AG04450 (cell line): ENCODE results near the gene BNC1. TPM values are rescaled to one million over a fixed set of nuclear protein-coding genes. Genes with fewer than 3 reads are reported as not detected.

Experiments
- CTCF ChIA-PET: fragments of 300-600, 350-600 bp; formaldehyde crosslinking; extraction: SDS; loops from one replicate; lab custom pipeline; 2022; ENCODE audit warnings: antibody characterized with exemption, inconsistent platforms; lab: Charles Lee
- POLR2A ChIA-PET: fragments of 350-600 bp; formaldehyde crosslinking; extraction: SDS; loops from one replicate; lab custom pipeline; 2021; ENCODE audit warnings: antibody characterized with exemption, inconsistent platforms; lab: Yijun Ruan, JAX
- DNase-seq: peaks from one replicate; pipeline ENCODE4 v3.0.0-alpha.2; 2011; ENCODE audit warnings: low read depth, low spot score
- H3K27ac ChIP-seq: one replicate; pipeline ENCODE4 v1.5.1; 2012; ENCODE audit warnings: low read depth, low read length, control low read depth
- H3K27me3 ChIP-seq: one replicate; pipeline ENCODE4 v1.6.0; 2012; ENCODE audit warnings: low read length; ENCODE audit not compliant: control insufficient read depth, insufficient read depth
- H3K4me3 ChIP-seq: 2 replicates; pipeline ENCODE4 v1.5.1; 2011; ENCODE audit warnings: mild to moderate bottlenecking, low read depth, low read length, control low read depth
- H3K9me3 ChIP-seq: 2 replicates; pipeline ENCODE4 v1.5.1; 2012; ENCODE audit warnings: low read length; ENCODE audit not compliant: control insufficient read depth, insufficient read depth
- CTCF ChIP-seq: IDR thresholded peaks from 2 replicates; pipeline ENCODE4 v1.5.1; 2011; ENCODE audit warnings: low read depth, low read length, control low read depth, inconsistent platforms
- polyA plus RNA-seq: library from polyadenylated mRNA; depleted of rRNA; stranded (reverse); fragments of >200 nt; gene quantifications from 2 replicates; pipeline ENCODE4 v1.2.3, GENCODE V29; 2011

The BNC1 gene
- polyA plus RNA-seq, 1 experiment: 2.2 TPM

- no peak for TF ChIP-seq CTCF
- Histone ChIP-seq H3K27me3 (no peaks in the 10 kb centered on the region), H3K9me3 (no peaks in the 10 kb centered on the region), H3K27ac (no peak overlapping the region), H3K4me3 (no peak overlapping the region)
- ChIA-PET POLR2A (no interaction called here), CTCF (no interaction called here)
- no peak for DNase-seq
These were observed 34.5 kb upstream of the BNC1 start for GRCh38 chr15:83318861-83319415.

GRCh38 chr15:83318036-83318435, 33.6 kb upstream of the BNC1 start:
- ChIA-PET CTCF (no interaction called here), POLR2A (no interaction called here)
- H3K27me3 ChIP-seq: no peaks in the 10 kb centered on the region
- DNase-seq: no peak
- no peak overlapping the region for H3K4me3 ChIP-seq
- H3K27ac ChIP-seq: no peak overlapping the region
- no peaks in the 10 kb centered on the region for H3K9me3 ChIP-seq
- TF ChIP-seq CTCF: no peak

GRCh38 chr15:83312071-83312470, 27.6 kb upstream of the BNC1 start:
- no peaks in the 10 kb centered on the region for H3K9me3 ChIP-seq
- no peak overlapping the region for H3K27ac ChIP-seq
- ChIA-PET CTCF (no interaction called here), POLR2A (no interaction called here)
- no peak overlapping the region for H3K4me3 ChIP-seq
- TF ChIP-seq CTCF: no peak
- no peaks in the 10 kb centered on the region for H3K27me3 ChIP-seq
- no peak for DNase-seq

GRCh38 chr15:83310521-83311456, 26.3 kb upstream of the BNC1 start:
- no peak overlapping the region for H3K27ac ChIP-seq
- POLR2A ChIA-PET: no interaction called here
- H3K4me3 ChIP-seq: no peak overlapping the region
- H3K27me3 ChIP-seq: no peaks in the 10 kb centered on the region
- no peaks in the 10 kb centered on the region for H3K9me3 ChIP-seq
- DNase-seq: no peak
- CTCF ChIA-PET: interaction anchor here (0.6 kb wide), 1 partner anchor 11 kb away, joined by 3 read pairs; no protein-coding TSS in a partner anchor
- no peak for TF ChIP-seq CTCF

- Histone ChIP-seq H3K9me3 (no peaks in the 10 kb centered on the region), H3K4me3 (no peak overlapping the region), H3K27ac (no peak overlapping the region), H3K27me3 (no peaks in the 10 kb centered on the region)
- DNase-seq: no peak
- ChIA-PET CTCF (no interaction called here), POLR2A (no interaction called here)
- TF ChIP-seq CTCF: no peak
These were observed 24.2 kb upstream of the BNC1 start for GRCh38 chr15:83308671-83309070.
